GM18520 (cell line): Measurements from ENCODE around the gene FCAMR.

Experiments used
- ATAC-seq: cut with Tn5 transposase; IDR thresholded peaks from one replicate; pipeline ENCODE4 v1.9.1; 2021; ENCODE audit not compliant: unreplicated experiment

Gene FCAMR

GRCh38 chr1:206998816-206999215 lies 28.6 kb upstream of the FCAMR start:
- no peak for ATAC-seq

DNA sequence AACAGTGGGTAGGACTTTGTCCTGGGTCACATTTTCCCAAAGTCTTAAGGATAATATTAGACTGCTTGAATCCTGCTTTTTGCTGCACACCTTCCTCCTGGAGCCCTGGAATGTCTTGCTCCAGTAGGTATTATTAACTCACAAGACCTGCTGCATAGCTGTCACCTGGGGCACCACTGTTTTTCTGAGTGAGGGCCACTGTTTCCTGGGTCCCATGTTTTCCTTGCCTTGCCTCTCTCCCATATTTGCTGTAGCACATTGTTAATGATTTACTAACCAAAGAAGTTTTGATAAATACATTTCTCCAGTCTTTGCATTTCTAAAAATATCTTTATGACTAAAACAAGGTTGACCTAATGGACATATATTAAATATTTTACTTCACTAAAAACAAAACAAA lies 22.5 kb upstream of the FCAMR start:
- no peak for ATAC-seq

DNA sequence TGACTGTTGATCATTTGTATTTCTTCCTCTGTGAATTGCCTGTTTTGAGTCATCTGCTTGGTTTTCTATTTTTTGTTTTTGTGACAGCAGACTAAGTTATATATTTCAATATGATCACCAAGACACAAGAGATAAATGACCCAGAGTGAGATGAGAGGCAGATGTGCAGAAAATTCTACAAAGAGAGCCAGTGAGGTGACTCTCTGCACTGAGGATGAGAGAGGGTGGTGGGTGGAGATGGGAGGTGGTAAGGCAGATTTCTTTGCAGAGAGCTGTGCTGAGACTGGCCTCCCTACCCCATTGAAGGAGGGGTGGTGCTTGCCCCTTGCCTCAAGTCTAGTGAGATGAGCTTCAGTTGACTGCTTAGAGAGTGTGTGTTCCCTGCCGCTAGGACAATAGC lies 17.6 kb upstream of the FCAMR start:
- ATAC-seq: no peak

- ATAC-seq: no peak
Observed at GRCh38 chr1:206986885-206987284, 16.6 kb upstream of the FCAMR start.

DNA sequence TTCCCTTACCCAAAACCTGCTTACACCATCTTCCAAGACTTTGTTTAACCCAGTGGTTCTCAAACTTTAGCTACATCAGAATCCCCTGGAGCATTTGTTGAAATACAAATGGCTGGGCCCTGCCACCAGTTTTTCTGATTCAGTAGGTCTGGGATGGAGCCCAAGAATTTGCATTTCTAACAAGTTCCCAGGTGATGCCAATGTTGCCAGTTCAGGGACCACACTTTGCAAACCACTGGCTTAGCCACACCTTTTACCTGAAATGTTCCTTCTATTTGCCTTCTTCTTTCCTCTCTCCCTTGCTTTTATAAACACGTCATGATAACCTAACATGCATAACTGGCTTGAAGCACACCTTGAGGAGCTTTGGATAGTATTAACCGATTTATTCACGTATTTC lies 16.1 kb upstream of the FCAMR start:
- no peak for ATAC-seq

DNA sequence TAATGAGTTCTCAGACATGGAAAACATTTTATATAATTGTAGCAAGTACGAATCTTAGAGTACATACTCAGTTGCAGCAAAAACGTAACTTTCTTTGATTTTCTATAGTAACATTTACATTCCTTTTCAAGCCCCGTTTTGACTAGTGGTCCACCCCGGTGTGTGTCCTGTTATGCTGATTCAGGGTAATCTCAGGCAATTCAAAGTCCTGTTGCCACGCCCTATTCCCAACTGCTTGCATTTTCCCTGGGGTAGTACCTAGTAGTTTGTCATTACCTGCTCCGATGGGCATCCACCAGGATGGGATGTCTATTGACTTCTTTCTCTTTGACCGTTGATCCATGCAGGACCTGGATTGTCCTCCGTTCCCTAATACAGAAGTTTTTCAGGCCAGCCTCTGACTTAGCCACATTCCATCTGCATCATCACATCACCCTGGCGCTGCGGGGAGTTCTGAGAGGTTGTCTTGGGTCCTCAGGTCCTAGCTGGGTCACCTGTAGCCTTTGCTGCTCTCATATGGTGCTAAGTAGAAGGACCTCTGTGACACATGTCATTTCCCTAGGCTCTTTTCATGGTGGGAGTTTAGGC lies 15.0 kb upstream of the FCAMR start:
- no peak for ATAC-seq

DNA sequence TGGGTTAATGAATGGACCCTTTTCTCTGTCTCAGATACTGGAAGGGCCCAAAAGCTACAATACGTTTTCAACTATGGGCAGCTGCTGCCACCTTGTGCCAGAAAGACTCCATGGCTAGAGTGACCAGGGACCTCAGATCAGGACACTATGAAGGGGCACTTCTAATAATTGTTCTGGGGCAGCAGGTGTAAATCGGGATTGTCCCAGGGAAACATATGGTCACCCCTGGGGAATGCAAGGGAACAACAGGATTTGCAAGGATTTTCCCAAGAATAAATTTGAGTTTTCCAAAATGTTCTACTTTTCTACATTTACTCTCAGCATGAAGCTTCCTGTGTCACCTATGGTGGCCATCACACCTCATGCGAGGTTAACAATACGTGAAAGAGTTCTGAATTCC lies 12.0 kb upstream of the FCAMR start:
- ATAC-seq: no peak

GRCh38 chr1:206979379-206980043 lies 9.3 kb upstream of the FCAMR start:
- ATAC-seq: no peak

DNA sequence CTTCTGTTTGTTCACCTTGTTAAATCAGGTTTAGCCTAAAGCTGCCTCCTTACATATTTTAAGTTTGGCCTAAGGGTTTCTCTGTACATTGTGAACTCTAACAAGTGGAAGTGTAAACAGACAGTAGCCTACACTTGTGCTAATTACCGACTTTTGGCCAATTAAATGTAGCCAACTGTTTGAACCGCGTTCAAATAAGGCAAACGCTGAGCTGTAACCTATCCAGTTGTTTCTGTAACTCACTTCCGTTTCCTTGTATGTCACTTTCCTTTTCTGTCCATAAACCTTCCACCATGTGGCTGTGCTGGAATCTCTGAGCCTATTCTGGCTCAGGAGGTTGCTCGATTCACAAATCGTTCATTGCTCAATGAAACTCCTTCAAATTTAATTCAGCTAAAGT lies 8.0 kb upstream of the FCAMR start:
- ATAC-seq: no peak

GRCh38 chr1:206975306-206975705 lies 5.0 kb upstream of the FCAMR start:
- no peak for ATAC-seq

DNA sequence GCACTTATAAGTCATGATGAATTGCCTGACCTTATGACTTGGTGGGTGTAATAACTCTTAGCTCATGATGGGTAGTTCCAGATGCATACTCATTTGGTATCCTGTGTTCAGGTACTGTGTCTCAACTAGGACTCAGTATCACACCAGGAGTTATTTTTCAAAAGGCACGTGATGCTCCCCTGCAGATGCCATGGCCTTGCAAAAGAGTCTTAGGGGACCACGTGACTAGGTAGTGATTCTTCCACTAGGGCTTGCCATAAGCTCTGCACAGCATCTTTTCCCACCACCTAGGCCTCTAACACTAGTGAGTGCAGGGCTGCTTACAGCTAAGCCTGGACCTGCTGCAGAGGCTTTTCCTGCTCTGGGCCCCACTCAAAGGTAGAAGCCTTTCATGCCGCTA lies 3.9 kb upstream of the FCAMR start:
- ATAC-seq: no peak

GRCh38 chr1:206972728-206973127 lies 2.5 kb upstream of the FCAMR start:
- ATAC-seq: no peak

GRCh38 chr1:206971029-206971655 lies 882 bp upstream of the FCAMR start:
- ATAC-seq: no peak

- ATAC-seq: no peak
Observed at GRCh38 chr1:206969090-206969489, 1.2 kb downstream of the FCAMR start.

DNA sequence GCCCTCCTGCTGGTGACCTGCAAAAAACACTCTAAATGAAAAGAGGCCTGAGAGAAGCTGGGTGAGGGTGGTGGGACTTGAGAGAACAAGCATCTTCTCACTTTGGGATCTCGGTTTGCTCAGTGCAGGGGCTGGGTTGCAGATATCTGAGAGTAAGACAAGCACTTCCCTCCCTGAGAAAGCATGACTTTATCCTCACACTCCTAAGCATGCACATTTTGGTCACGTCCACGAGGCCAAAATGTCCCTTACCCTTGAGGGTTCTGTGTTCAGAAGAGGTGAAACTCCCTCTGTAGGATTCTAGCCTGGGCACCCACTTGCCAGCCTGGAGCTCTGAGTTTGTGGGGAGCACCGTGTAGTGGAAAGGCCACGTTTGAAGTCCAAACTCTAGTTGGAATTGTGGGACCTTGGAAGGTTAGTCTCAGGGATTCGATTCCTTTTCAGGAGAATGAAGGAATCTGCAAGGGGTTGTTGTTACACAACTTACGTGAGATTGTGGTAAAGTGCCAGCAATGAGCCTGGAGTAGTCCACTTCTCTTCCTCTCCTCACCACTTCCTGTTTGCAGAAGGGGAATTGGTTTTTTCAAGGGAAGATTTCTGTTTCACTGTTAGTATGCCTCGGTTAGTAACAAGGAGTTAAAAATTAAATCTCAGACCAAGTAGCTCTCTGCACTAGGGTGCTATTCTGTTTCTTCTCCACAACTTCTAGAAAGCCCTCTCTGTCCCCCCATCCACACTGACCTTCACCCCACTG lies 3.0 kb downstream of the FCAMR start:
- no peak for ATAC-seq

GRCh38 chr1:206965781-206966180 lies 4.5 kb downstream of the FCAMR start:
- no peak for ATAC-seq

DNA sequence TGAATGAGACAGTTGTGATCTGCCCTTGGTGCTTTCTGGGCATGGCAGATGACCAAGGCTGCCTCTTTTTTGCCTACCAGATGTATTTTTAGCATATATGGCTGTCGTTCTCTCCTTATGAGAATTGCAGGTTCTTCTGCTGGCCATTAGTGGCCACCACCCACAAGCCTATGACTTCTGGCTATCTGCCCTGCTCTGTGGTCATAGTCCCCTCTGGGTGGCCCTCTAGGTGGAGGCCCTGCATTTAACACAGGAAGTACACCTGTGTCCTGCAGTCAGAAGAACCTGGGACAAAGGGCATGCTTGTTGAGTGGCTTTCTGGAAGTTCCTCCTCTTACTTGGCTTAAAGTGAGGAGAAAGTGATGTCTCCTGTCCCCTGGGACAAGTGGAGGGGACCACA lies 6.5 kb downstream of the FCAMR start:
- ATAC-seq: no peak

GRCh38 chr1:206963119-206963712 lies 7.0 kb downstream of the FCAMR start:
- ATAC-seq: no peak

GRCh38 chr1:206962272-206962671 lies 8.0 kb downstream of the FCAMR start:
- ATAC-seq: no peak

DNA sequence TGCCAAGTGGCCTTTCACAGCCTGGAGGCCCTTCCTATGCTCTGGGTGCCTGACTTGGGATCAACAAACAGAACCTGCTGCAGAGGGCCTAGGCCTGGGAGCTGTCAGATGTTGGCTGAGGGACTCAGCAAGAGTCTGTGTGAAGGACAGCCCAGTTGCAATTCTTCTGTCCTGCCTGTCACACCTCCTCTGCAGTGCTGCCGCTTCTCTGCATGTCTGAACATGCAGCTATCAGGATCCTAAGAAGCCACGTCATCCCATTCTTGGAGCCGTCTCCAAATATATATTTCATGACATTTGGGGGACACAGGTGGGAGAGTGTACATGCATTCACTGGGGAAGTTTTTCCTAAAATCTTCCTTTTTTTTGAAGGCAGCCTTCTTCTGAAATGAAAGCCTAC lies 8.6 kb downstream of the FCAMR start:
- ATAC-seq: no peak

DNA sequence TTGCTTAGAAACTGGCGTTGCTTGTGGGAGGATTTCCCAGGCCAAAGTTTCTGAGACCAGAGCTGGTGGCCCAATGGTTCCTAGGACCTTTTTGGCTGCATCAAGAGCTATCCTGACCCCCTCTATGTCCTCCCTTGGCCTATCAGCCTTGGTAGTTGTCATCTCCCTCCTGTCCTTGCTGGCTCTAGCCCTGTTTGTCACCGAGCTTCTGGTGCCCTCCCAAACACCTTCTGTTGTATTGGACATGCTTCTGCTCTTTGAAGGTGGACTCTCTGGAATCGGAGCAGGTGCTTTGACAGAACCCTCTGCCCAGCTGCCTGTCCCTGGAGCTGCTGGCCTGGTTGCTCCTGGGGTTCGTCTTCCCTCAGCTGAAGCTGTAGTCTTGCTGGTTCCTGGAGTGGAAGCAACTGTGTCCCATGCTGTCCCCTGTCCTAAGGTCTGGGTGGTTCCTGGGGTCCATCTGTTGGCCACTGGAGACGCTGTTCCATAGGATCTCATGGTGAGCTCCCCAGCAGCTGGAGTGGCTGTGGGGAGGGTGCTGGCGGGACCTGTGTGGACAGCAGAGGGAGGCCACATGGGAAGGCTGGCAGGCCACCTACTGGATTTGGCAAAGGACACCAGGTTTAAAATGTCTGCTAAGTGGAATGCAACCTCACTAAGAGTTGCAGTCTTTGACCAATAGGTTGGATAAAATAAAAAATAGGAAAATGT lies 9.4 kb downstream of the FCAMR start:
- ATAC-seq: no peak
